H9 (cell line): ENCODE data around the gene ADSS1. TPM values are rescaled to one million over a fixed set of nuclear protein-coding genes. Genes with fewer than 3 reads are reported as not detected.

ENCODE experiments used
- DNase-seq: peaks from one replicate; pipeline ENCODE4 v3.0.0-alpha.2; 2017
- H2AFZ ChIP-seq: one replicate; pipeline ENCODE4 v1.6.1; 2013; ENCODE audit warnings: mild to moderate bottlenecking, low read length, control low read depth, moderate library complexity
- H2AK5ac ChIP-seq: 2 replicates; pipeline ENCODE4 v1.6.1; 2013; ENCODE audit warnings: low read length, control low read depth, mixed read lengths; ENCODE audit not compliant: insufficient read length
- H2BK120ac ChIP-seq: one replicate; pipeline ENCODE4 v1.6.1; 2013; ENCODE audit warnings: low read depth, mild to moderate bottlenecking, low read length, control low read depth, inconsistent platforms; ENCODE audit not compliant: poor library complexity, severe bottlenecking
- H2BK12ac ChIP-seq: 2 replicates; pipeline ENCODE4 v1.6.1; 2013; ENCODE audit warnings: low read length, control low read depth, mixed read lengths, low read depth; ENCODE audit not compliant: insufficient read length
- H2BK15ac ChIP-seq: 2 replicates; pipeline ENCODE4 v1.6.1; 2013; ENCODE audit warnings: low read depth, low read length, control low read depth
- H2BK20ac ChIP-seq: one replicate; pipeline ENCODE4 v1.6.1; 2013; ENCODE audit warnings: low read depth, mild to moderate bottlenecking, low read length, control low read depth, inconsistent platforms; ENCODE audit not compliant: poor library complexity, severe bottlenecking
- H2BK5ac ChIP-seq: 2 replicates; pipeline ENCODE4 v1.6.1; 2013; ENCODE audit warnings: low read length, control low read depth, mixed read lengths; ENCODE audit not compliant: insufficient read length
- H3K14ac ChIP-seq: 2 replicates; pipeline ENCODE4 v1.6.1; 2013; ENCODE audit warnings: low read length, control low read depth; ENCODE audit not compliant: insufficient read depth
- H3K18ac ChIP-seq: 2 replicates; pipeline ENCODE4 v1.6.1; 2013; ENCODE audit warnings: low read depth, mild to moderate bottlenecking, mixed read lengths, low read length, control low read depth; ENCODE audit not compliant: insufficient read length
- H3K23ac ChIP-seq: 2 replicates; pipeline ENCODE4 v1.6.1; 2013; ENCODE audit warnings: low read length, control low read depth, mixed read lengths, low read depth; ENCODE audit not compliant: insufficient read length
- H3K23me2 ChIP-seq: 2 replicates; pipeline ENCODE4 v1.6.1; 2013; ENCODE audit warnings: low read depth, mild to moderate bottlenecking, mixed read lengths, low read length, control low read depth; ENCODE audit not compliant: insufficient read length, poor library complexity, severe bottlenecking
- H3K27ac ChIP-seq: 2 replicates; pipeline ENCODE4 v1.5.1; 2013; ENCODE audit warnings: low read length, control low read depth, mixed read lengths, low read depth; ENCODE audit not compliant: insufficient read length
- H3K27me3 ChIP-seq: 2 replicates; pipeline ENCODE4 v1.6.1; 2013; ENCODE audit warnings: low read length, control low read depth, inconsistent platforms; ENCODE audit not compliant: insufficient read depth
- H3K4ac ChIP-seq: 2 replicates; pipeline ENCODE4 v1.6.1; 2013; ENCODE audit warnings: low read depth, mild to moderate bottlenecking, control low read depth, inconsistent platforms, low read length, moderate library complexity
- H3K4me1 ChIP-seq: 2 replicates; pipeline ENCODE4 v1.6.1; 2013; ENCODE audit warnings: low read length, control low read depth, inconsistent platforms; ENCODE audit not compliant: insufficient read depth
- H3K4me2 ChIP-seq: 2 replicates; pipeline ENCODE4 v1.6.1; 2013; ENCODE audit warnings: low read length, control low read depth, mixed read lengths; ENCODE audit not compliant: insufficient read length, insufficient read depth
- H3K56ac ChIP-seq: 2 replicates; pipeline ENCODE4 v1.6.1; 2013; ENCODE audit warnings: low read depth, mild to moderate bottlenecking, mixed read lengths, low read length, control low read depth; ENCODE audit not compliant: insufficient read length
- H3K79me1 ChIP-seq: 2 replicates; pipeline ENCODE4 v1.6.1; 2013; ENCODE audit warnings: low read depth, mild to moderate bottlenecking, moderate library complexity, low read length, control low read depth, inconsistent platforms; ENCODE audit not compliant: insufficient read depth, poor library complexity, severe bottlenecking
- H3K79me2 ChIP-seq: 2 replicates; pipeline ENCODE4 v1.6.1; 2013; ENCODE audit warnings: low read length, control low read depth, inconsistent platforms; ENCODE audit not compliant: insufficient read depth
- H3K9ac ChIP-seq: 2 replicates; pipeline ENCODE4 v1.6.1; 2013; ENCODE audit warnings: low read length, control low read depth, mixed read lengths; ENCODE audit not compliant: insufficient read length; ENCODE audit errors: extremely low read depth
- H3K9me3 ChIP-seq: one replicate; pipeline ENCODE4 v1.6.1; 2013; ENCODE audit warnings: low read depth, low read length, inconsistent platforms; ENCODE audit not compliant: control insufficient read depth
- H3T11ph ChIP-seq: one replicate; pipeline ENCODE4 v1.6.1; 2013; ENCODE audit warnings: mild to moderate bottlenecking, low read length, control low read depth, inconsistent platforms
- H4K20me1 ChIP-seq: one replicate; pipeline ENCODE4 v1.6.1; 2013; ENCODE audit not compliant: control insufficient read depth, insufficient read length, insufficient read depth
- H4K5ac ChIP-seq: 2 replicates; pipeline ENCODE4 v1.6.1; 2013; ENCODE audit warnings: low read depth, mild to moderate bottlenecking, mixed read lengths, low read length, control low read depth; ENCODE audit not compliant: insufficient read length
- H4K8ac ChIP-seq: replicated peaks from 2 replicates; pipeline ENCODE4 v1.6.1; 2013; ENCODE audit warnings: low read length, control low read depth, mixed read lengths, low read depth; ENCODE audit not compliant: insufficient read length
- H4K91ac ChIP-seq: 2 replicates; pipeline ENCODE4 v1.6.1; 2013; ENCODE audit warnings: low read depth, mild to moderate bottlenecking, moderate library complexity, mixed read lengths, low read length, control low read depth; ENCODE audit not compliant: insufficient read length
- H3K27ac Mint-ChIP-seq, 3 experiments: 2 replicates in 2 of 3; 3 replicates in 1 of 3; pipeline ENCODE4 v1.8.0; 2020 to 2021; ENCODE audit warnings: mixed read lengths in 3 of 3, mild to moderate bottlenecking in 1 of 3, moderate library complexity in 1 of 3
- H3K27me3 Mint-ChIP-seq: 2 replicates; pipeline ENCODE4 v1.8.0; 2021; ENCODE audit warnings: low read depth, mild to moderate bottlenecking, moderate library complexity, mixed read lengths
- H3K36me3 Mint-ChIP-seq, 3 experiments: 2 replicates in 2 of 3; 3 replicates in 1 of 3; pipeline ENCODE4 v1.8.0; 2020 to 2021; ENCODE audit warnings: low read depth in 3 of 3, mixed read lengths in 3 of 3; ENCODE audit not compliant: insufficient read depth in 1 of 3
- H3K4me1 Mint-ChIP-seq, 2 experiments: 2 replicates each; pipeline ENCODE4 v1.8.0; 2020; ENCODE audit warnings: mixed read lengths in 2 of 2
- H3K4me3 Mint-ChIP-seq, 2 experiments: 2 replicates in 1 of 2; 3 replicates in 1 of 2; pipeline ENCODE4 v1.8.0; 2020 to 2021; ENCODE audit warnings: mild to moderate bottlenecking in 2 of 2, mixed read lengths in 2 of 2, moderate library complexity in 1 of 2
- H3K9me3 Mint-ChIP-seq, 2 experiments: 2 replicates in 1 of 2; 3 replicates in 1 of 2; pipeline ENCODE4 v1.8.0; 2020; ENCODE audit warnings: mild to moderate bottlenecking in 2 of 2, mixed read lengths in 2 of 2, moderate library complexity in 1 of 2
- CTCF ChIP-seq: fragments of 200-600 bp; sonication (generic); conservative IDR thresholded peaks from 3 replicates; pipeline ENCODE4 v1.8.0; 2021; ENCODE audit warnings: antibody characterized with exemption, mild to moderate bottlenecking
- WGBS: extraction: QIAGEN DNeasy Blood & Tissue Kit; methylation state at CpG from one replicate; pipeline ENCODE4 v1.1.7; 2013; ENCODE audit warnings: missing lambda C conversion rate, low lambda C conversion rate, mixed read lengths; ENCODE audit not compliant: insufficient read length; ENCODE audit errors: extremely low coverage; 5-methylcytosine and 5-hydroxymethylcytosine counted together
- total RNA-seq: library from RNA; stranded (reverse); gene quantifications from 2 replicates; pipeline ENCODE4 v1.2.1, GENCODE V29; 2021

ADSS1 gene
- total RNA-seq, 1 experiment from 2014 or later: 8.5 TPM

- Histone ChIP-seq H3K56ac (no peak overlapping the region), H4K5ac (no peak overlapping the region), H3K4ac (no peak overlapping the region), H4K91ac (no peak overlapping the region), H3K27ac (no peak overlapping the region), H3K14ac (no peak overlapping the region), H3K4me2 (no peak overlapping the region), H3K79me1 (peaks cover 5% of the 10 kb centered on the region), H3K4me1 (peaks cover 5% of the 10 kb centered on the region; the same call in 1 of the 2 replicates), H3T11ph (no peak overlapping the region), H3K23ac (no peak overlapping the region), H2BK12ac (no peak overlapping the region), H3K23me2 (peaks cover 6% of the 10 kb centered on the region), H3K79me2 (peaks cover 2% of the 10 kb centered on the region; the same call in 1 of the 2 replicates), H2AK5ac (no peak overlapping the region), H2BK120ac (no peak overlapping the region), H3K27me3 (no peaks in the 10 kb centered on the region), H4K20me1 (no peaks in the 10 kb centered on the region), H3K9me3 (no peaks in the 10 kb centered on the region), H3K9ac (no peak overlapping the region), H4K8ac (no peak overlapping the region), H3K18ac (no peak overlapping the region), H2BK15ac (no peak overlapping the region), H2BK5ac (no peak overlapping the region), H2BK20ac (no peak overlapping the region), H2AFZ (no peak overlapping the region)
- TF ChIP-seq CTCF: no peak
- peaks cover 0 to 8% of the 10 kb centered on the region in 2 experiments; a peak in 2 of 5 replicates for H3K9me3 Mint-ChIP-seq
- H3K4me1 Mint-ChIP-seq: peaks cover 28 to 51% of the 10 kb centered on the region in 2 experiments
- H3K27me3 Mint-ChIP-seq: peaks cover 6% of the 10 kb centered on the region
- no peak overlapping the region; a peak in 1 of 7 replicates for H3K27ac Mint-ChIP-seq
- no peaks in the 10 kb centered on the region; a peak in 4 of 7 replicates for H3K36me3 Mint-ChIP-seq
- no peak for DNase-seq
- no peak overlapping the region; a peak in 3 of 5 replicates for H3K4me3 Mint-ChIP-seq
- no CpG with 5 or more reads among the region's 20 CpGs for WGBS
These were observed 37.2 kb upstream of the ADSS1 start for GRCh38 chr14:104686624-104687517.
